Panc1 (cell line): ENCODE results near the gene GARRE1. TPM values are rescaled to one million over a fixed set of nuclear protein-coding genes. Genes with fewer than 3 reads are reported as not detected.

Experiments
- ATAC-seq: fragments of 200-7000 bp; cut with Tn5 transposase; 2 replicates; pipeline ENCODE4 v1.9.1; 2020; ENCODE audit warnings: mild to moderate bottlenecking, moderate library complexity
- BruUV-seq: library from RNA; stranded (reverse); fragments of 400-500 nt; replicated peaks from 2 replicates; lab custom pipeline; 2021; lab: Mats Ljungman, UMichigan
- CTCF ChIA-PET: fragments of 300-600 bp; sonication (Branson Sonifier 250); formaldehyde crosslinking; loops from one replicate; lab custom pipeline; 2022; ENCODE audit warnings: antibody characterized with exemption; lab: Charles Lee
- POLR2A ChIA-PET: fragments of 300-600 bp; sonication (Branson Sonifier 250); formaldehyde crosslinking; loops from one replicate; lab custom pipeline; 2022; ENCODE audit warnings: antibody characterized with exemption; lab: Charles Lee
- DNase-seq: peaks from one replicate; pipeline ENCODE4 v3.0.0-alpha.2; 2010; ENCODE audit warnings: low read depth, low spot score
- H3K27ac ChIP-seq: 2 replicates; pipeline ENCODE4 v1.5.1; 2011; ENCODE audit warnings: mild to moderate bottlenecking, low read length, inconsistent platforms
- H3K27me3 ChIP-seq: fragments of 200-500 bp; sonication (Bioruptor generic); 2 replicates; pipeline ENCODE4 v1.6.0; 2014; ENCODE audit warnings: low read length, inconsistent platforms; ENCODE audit not compliant: control insufficient read depth, insufficient read depth
- H3K36me3 ChIP-seq: fragments of 200-500 bp; sonication (Bioruptor generic); 2 replicates; pipeline ENCODE4 v1.5.1; 2014; ENCODE audit warnings: inconsistent platforms, mild to moderate bottlenecking, low read length, moderate library complexity; ENCODE audit not compliant: control insufficient read depth, insufficient read depth
- H3K4me1 ChIP-seq: 2 replicates; pipeline ENCODE4 v1.5.1; 2011; ENCODE audit warnings: inconsistent platforms, mild to moderate bottlenecking, low read length, moderate library complexity; ENCODE audit not compliant: control insufficient read depth, insufficient read depth
- H3K4me3 ChIP-seq, 2 experiments: 2 replicates each; pipeline ENCODE4 v1.5.1; 2011 to 2012; ENCODE audit warnings: low read depth in 2 of 2, low read length in 2 of 2, mild to moderate bottlenecking in 2 of 2, inconsistent platforms in 1 of 2, moderate library complexity in 1 of 2
- H3K9me3 ChIP-seq: fragments of 200-500 bp; sonication (Bioruptor generic); 2 replicates; pipeline ENCODE4 v1.5.1; 2014; ENCODE audit warnings: low read depth, mild to moderate bottlenecking, inconsistent platforms, low read length, moderate library complexity; ENCODE audit not compliant: control insufficient read depth, insufficient read depth
- CTCF ChIP-seq: fragments of 450-650 bp; IDR thresholded peaks from 2 replicates; pipeline ENCODE4 v1.5.1; 2017; ENCODE audit warnings: mild to moderate bottlenecking
- POLR2AphosphoS5 ChIP-seq: IDR thresholded peaks from 2 replicates; pipeline ENCODE4 v1.6.1; 2012; ENCODE audit warnings: mild to moderate bottlenecking, low read depth, low read length, moderate library complexity
- REST ChIP-seq, 2 experiments: IDR thresholded peaks; 2 replicates each; pipeline ENCODE4 v1.6.1; 2011 to 2012; ENCODE audit warnings: low read depth in 2 of 2, control low read depth in 1 of 2, low read length in 1 of 2, mild to moderate bottlenecking in 1 of 2, moderate library complexity in 1 of 2; ENCODE audit not compliant: insufficient read depth in 1 of 2
- SIN3A ChIP-seq: IDR thresholded peaks from 2 replicates; pipeline ENCODE4 v1.6.1; 2012; ENCODE audit warnings: low read depth, mild to moderate bottlenecking, low read length, moderate library complexity, borderline replicate concordance; ENCODE audit not compliant: insufficient read depth
- TCF7L2 ChIP-seq: IDR thresholded peaks from 2 replicates; pipeline ENCODE4 v1.6.1; 2011; ENCODE audit warnings: mild to moderate bottlenecking, low read depth, low read length, inconsistent platforms
- in situ Hi-C: cut with HindIII; loops from 2 replicates; pipeline ENCODE4 v1.10.0; 2016; ENCODE audit warnings: low sequenced_read_pairs, low pct_unique_long_range_greater_than_20kb
- intact Hi-C: fragments of 100-400 bp; cut with micrococcal nuclease; formaldehyde crosslinking; loops from one replicate; pipeline ENCODE4 v1.10.0; 2022; ENCODE audit not compliant: unreplicated experiment
- total RNA-seq: library from RNA; stranded (reverse); gene quantifications from one replicate; pipeline ENCODE4 v1.2.1, GENCODE V29; 2021; ENCODE audit not compliant: unreplicated experiment

Gene GARRE1
- total RNA-seq, 1 experiment from 2014 or later, result 19.7 TPM

- Histone ChIP-seq H3K27ac (no peak overlapping the region), H3K4me1 (peaks cover 15% of the 10 kb centered on the region), H3K36me3 (no peaks in the 10 kb centered on the region), H3K9me3 (no peaks in the 10 kb centered on the region), H3K4me3 (no peak overlapping the region), H3K27me3 (no peaks in the 10 kb centered on the region)
- DNase-seq (no peak), ATAC-seq (no peak)
- CTCF ChIA-PET, result interaction anchor here (0.5 to 0.7 kb wide), 4 partner anchors 9 to 741 kb away, joined by 3 to 13 read pairs (median 6); no protein-coding TSS in a partner anchor
- intact Hi-C loops (no loop called here), in situ Hi-C loops (no loop called here)
- BruUV-seq, result no TSS peak
- TF ChIP-seq SIN3A (no peak), CTCF (no peak), TCF7L2 (no peak), REST (IDR thresholded peaks at IDR 0.05; ENCODE audit: insufficient read depth in 1 of 2, low read depth in 2 of 2, low read length in 1 of 2) (no peak), POLR2AphosphoS5 (no peak; the same call in 1 of the 2 replicates)
- POLR2A ChIA-PET, result interaction anchor here (0.6 kb wide), 2 partner anchors 27 to 42 kb away, joined by 3 to 4 read pairs; no protein-coding TSS in a partner anchor
These were observed 18.0 kb upstream of the GARRE1 start for GRCh38 chr19:34236035-34236987.

- ChIA-PET POLR2A (no interaction called here), CTCF (interaction anchor here (0.7 kb wide), 1 partner anchor 162 kb away, joined by 7 read pairs; no protein-coding TSS in a partner anchor)
- BruUV-seq, result no TSS peak
- Histone ChIP-seq H3K27ac (no peak overlapping the region), H3K4me1 (peaks cover 14% of the 10 kb centered on the region), H3K9me3 (no peaks in the 10 kb centered on the region), H3K36me3 (no peaks in the 10 kb centered on the region), H3K27me3 (no peaks in the 10 kb centered on the region), H3K4me3 (no peak overlapping the region)
- ATAC-seq (no peak), DNase-seq (no peak)
- in situ Hi-C loops, result no loop called here
- intact Hi-C loops, result no loop called here
- TF ChIP-seq TCF7L2 (no peak), SIN3A (no peak), POLR2AphosphoS5 (no peak), REST (IDR thresholded peaks at IDR 0.05; ENCODE audit: insufficient read depth in 1 of 2, low read depth in 2 of 2, low read length in 1 of 2) (no peak), CTCF (no peak)
These were observed 17.1 kb upstream of the GARRE1 start for GRCh38 chr19:34237283-34237682.
